GM19438 (cell line): ENCODE measurements around the gene IFI35.
"Not testable (repeated sequence)": the region's sequence is repeated elsewhere in the genome, so short reads cannot be mapped to it uniquely, and the experiment has no call there.

Experiments
- ATAC-seq: cut with Tn5 transposase; IDR thresholded peaks from one replicate; pipeline ENCODE4 v1.9.1; 2021; ENCODE audit warnings: low read depth; ENCODE audit not compliant: unreplicated experiment

The IFI35 gene

DNA sequence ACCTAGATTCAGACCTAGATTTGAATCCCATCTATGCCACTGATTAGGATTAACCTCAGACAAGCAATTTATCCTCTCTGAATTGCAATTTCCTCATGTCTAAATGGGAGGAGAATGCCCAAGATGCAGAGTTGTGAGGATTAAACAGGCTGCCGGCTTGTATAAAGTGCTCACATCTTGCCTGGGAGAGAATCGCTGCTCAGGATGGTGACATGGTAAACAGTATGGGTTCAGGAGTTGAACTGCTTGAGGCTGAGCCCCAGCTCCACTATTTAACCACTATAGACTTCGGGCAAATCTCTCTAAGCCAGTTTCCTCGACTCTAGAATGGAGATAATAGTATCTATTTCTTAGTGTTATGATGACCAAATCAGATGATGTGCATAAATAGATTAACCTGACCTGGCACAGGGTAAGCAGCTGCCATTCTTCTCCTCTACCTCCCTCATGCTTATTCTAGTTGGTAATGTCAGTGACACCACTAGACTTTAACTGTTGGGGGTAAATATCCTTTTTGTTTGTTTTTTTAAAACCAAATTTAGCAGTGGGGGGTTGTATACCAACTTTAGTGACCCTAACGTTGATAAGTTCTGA is 9.1 kb upstream of the IFI35 start:
- ATAC-seq: no peak

- peak; percentile 89 for ATAC-seq
Measured at GRCh38 chr17:42997984-42998938, 8.3 kb upstream of the IFI35 start, which contains the start of gene RPL27. TSS of gene RPL27 (plus strand) at chr17:42998419. CDS start at chr17:42998751, 332 bp downstream.

DNA sequence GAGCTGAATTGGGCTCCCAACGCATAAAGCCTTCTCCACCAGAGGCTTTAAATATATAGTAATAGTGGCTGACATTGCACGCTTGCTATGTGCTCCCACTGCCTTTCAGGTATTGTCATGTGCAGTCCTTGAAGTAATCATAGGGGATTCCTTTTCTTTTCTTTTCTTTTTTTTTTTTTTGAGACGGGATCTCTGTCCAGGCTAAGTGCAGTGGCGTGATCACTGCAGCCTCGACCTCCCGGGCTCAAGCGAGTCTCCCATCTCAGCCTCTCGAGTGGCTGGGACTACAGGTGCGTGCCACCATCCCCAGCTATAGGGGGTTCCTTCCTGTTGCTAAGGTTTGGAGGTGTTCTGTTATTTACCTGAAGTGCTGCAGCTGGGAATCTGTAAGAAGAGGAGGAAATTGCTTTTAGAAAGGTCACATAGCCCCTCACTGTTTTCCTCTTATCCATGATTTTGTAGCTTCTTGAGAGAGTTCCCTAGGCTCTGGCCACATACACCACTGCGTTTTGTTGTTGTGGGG is 7.5 kb upstream of the IFI35 start:
- ATAC-seq: no peak

- ATAC-seq: not testable (repeated sequence)
Measured at GRCh38 chr17:43000894-43001293, 5.7 kb upstream of the IFI35 start.

GRCh38 chr17:43003542-43004172 is 2.9 kb upstream of the IFI35 start:
- ATAC-seq: no peak

- ATAC-seq: no peak
Measured at GRCh38 chr17:43010667-43011308, 4.2 kb downstream of the IFI35 start.

- ATAC-seq: no peak
Measured at GRCh38 chr17:43011728-43012472, 5.3 kb downstream of the IFI35 start.

DNA sequence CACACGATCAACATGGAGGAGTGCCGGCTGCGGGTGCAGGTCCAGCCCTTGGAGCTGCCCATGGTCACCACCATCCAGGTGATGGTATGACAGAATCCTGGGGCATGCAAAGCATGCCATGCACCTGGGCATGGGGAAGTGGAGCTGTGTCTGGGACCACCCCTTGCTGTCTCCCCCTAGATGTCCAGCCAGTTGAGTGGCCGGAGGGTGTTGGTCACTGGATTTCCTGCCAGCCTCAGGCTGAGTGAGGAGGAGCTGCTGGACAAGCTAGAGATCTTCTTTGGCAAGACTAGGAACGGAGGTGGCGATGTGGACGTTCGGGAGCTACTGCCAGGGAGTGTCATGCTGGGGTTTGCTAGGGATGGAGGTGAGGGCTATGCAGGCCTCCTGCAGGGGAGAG is 6.7 kb downstream of the IFI35 start:
- ATAC-seq: no peak

- no peak for ATAC-seq
Measured at GRCh38 chr17:43014020-43014648, 7.5 kb downstream of the IFI35 start.

DNA sequence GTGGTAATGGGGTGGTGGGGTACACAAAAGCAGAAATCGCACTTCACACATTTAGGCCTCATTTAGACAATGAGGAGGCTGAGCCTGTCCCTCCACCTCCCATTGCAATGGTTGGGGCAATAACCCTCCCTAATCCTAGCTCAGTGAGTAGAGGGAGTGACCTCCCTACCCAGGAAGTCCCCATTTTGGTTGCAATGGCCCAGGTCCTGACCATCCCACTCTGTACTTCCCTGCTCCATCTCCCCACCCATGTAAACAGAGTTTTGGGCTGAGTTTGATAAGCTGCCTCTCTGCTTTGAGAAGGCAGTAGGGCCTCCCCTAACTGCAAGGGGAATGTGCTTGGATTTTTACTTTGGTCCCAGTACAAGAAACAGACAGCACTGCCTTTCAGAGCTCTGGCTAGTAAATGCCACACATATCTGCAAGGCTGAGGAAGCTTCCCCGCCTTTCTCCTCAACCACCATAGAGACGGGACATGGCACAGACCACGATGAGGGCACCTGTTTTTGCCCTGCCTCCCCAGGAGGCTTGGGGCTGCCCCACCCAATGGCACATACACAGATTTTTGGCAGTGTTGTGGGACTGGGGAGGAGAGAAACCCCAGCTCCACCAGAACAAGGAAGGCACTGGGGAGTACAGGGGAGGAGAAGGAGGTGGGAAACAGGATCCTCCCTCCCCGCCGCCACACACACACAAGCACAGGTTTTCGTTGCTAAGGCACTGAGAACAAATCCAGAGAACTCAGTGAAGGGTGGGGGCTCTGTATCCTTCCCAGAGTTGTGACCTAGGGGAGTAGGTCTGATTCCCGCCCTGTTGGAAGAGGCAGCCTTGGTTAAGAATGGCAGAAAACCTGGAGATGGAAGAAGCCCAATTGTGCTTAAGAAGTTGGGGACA is 8.3 kb downstream of the IFI35 start:
- ATAC-seq: no peak

DNA sequence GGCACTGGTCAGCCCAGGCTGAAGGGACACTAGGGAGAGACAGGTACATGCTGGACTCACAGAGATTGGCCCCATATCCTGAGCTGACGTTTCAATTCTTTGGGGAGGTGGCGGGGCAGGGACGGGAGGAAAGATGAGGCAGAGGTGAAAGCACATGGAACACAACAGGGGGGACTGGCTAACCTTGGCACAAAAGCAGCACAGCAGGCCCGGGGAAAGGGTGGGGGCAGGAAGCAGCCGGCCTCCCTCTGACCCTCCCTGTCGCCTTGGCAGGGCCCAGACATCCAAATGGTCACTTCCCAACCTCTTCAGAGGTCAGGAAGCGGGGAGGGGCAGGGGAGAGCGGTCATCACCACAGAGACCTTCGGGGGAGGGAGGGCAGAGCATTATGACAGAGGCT is 9.0 kb downstream of the IFI35 start:
- ATAC-seq: no peak

DNA sequence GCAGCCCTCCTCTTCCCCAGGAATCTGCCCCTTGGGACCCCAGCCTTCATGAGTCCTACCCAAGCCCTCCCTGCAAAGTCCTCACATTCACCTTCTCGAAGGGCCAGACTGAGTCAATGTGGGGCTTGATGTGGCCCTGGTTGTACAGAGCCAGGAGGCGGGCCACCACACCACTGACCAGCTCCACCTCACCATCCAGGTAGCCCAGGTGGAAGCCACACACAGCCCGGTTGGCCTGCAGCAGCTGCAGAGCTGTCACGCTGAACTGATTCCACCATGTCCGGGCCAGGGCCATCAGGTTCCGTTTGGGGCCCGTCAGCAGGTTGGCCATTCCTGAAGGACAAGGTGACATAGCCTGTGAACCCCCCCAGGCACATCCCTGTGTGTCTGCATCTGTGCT is 9.6 kb downstream of the IFI35 start:
- ATAC-seq: no peak

DNA sequence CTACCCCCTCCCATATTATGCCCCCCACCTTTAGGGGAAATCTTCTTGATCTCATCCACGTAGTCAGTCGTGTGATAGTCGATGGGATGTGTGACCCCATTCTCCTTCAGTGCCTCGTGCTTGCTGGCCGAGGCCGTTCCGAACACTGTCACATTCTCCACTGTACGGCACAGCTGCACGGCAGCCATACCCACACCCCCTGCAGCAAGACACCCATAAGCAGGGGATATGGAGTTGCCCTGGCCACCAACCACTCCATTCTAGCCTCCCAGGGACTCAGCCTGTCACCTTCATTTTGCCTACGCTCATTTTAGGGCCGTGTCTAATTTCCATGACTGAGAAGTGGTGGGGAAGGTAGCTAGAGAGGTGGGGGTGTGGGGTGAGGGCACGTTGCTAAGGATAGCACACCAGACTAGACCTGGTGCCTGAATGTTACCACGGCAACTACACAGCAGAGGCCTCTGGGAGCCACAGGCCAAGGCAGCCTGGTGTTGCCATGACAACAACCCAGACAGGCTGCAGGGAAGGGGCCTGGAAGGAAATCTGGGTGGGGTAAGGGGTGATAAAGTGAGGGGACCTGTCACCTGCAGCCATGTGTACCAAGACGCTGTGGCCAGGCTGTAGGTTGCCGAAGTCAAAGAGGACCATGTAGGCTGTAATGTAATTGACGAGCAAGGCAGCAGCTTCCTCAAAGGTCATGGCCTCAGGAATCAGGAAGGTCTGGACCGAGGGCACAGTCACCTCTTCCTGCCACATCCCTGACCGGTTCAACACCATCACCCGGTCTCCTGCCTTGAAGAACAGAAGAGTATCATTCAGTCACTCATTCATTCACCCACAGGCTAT is 11.6 kb downstream of the IFI35 start:
- ATAC-seq: no peak

DNA sequence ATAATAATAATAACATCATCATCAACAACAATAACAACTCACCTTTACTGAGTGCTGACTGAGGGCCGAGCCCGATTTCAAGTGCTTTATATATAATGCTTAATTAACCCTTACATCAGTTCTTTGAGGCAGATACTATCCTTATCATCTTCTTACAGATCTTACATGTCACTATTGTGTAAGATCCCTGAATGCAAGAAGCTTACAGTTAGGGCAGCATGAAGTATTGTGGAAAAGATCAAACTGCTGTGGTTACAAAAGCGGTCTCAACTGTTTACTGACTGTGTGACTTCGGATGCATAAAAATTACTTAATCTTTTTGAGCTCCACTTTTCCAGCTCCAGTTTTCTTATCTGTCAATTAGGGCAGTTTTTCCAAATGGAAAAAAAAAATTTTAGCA is 12.3 kb downstream of the IFI35 start:
- ATAC-seq: no peak

GRCh38 chr17:43019418-43019817 is 12.8 kb downstream of the IFI35 start:
- ATAC-seq: no peak

DNA sequence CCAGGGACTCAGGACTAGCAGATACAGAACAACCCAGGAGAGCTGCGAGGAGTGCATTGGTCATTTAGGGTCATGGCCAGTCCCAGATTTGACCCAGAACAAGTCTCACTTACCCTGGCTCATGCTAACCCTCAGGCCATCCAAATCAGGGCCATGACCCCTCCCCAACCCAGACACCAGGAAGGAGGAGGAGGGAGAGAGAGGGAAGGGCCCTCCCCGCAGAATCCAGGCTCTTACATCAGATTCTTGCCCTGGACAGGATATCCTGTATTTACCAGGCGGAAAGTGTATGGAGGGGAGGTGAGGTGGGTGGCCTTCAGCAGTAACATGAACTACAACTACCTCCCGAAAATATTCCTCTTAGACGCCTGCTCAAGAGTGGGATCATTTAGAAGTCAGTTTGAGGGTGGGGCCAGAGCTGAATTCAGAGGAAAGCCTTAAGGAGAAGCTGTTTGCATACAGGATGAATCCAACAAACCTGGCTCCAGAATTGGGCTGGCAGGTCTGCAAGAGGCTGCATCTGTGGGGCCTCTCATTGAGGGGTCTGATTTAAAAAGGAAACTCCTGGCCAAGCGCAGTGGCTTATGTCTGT is 13.5 kb downstream of the IFI35 start:
- no peak for ATAC-seq
